HL-60 (cell line): ENCODE data around the gene ALPK1.

ENCODE experiments used
- POLR2AphosphoS5 ChIP-seq: IDR thresholded peaks from 2 replicates; pipeline ENCODE4 v1.6.1; 2012; ENCODE audit warnings: low read depth
- TF ChIP-seq, protein P1 (sequence below): IDR thresholded peaks from one replicate; pipeline ENCODE4 v1.5.1; 2011; ENCODE audit warnings: low read length, control low read depth, inconsistent platforms; ENCODE audit not compliant: insufficient read depth
- TF ChIP-seq, protein P2 (sequence below): IDR thresholded peaks from 2 replicates; pipeline ENCODE4 v1.6.1; 2012; ENCODE audit warnings: low read depth; ENCODE audit not compliant: insufficient replicate concordance

DNA sequence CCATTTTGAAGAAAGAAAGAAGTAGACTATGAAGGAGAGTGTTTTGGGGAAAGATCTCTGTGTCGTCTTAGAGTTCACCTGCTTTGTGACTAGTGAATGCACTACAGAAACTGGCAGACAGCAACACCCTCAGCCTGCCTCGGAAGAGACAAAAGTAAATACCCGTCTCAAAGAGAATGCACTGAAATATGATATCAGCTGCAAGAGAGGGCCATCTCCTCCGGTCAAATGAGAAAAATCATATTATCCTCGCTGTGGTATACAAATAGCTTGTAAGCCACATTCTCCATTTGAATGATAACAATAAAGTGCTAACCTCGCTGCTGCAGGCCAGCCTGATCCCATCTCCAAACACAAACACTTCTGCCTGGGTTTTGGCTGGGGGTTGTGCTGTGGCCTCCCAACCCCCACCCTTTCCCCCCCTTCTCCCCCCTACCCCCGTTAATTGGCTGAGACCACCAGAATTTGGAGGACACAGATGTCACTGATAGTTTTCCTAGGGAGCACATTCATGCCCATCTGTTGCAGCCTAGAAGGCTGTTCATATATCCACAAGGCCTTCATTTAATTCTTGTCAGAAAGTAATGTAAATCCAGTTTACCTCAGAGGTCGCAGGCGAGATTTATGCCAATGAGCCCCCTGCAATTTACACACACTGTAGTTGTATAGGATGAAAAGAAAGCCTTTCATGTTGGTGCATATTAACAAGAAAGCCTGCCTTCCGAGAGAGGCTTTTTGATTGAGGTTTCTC is 46.3 kb downstream of the ALPK1 start:
- TF ChIP-seq, protein P1, sequence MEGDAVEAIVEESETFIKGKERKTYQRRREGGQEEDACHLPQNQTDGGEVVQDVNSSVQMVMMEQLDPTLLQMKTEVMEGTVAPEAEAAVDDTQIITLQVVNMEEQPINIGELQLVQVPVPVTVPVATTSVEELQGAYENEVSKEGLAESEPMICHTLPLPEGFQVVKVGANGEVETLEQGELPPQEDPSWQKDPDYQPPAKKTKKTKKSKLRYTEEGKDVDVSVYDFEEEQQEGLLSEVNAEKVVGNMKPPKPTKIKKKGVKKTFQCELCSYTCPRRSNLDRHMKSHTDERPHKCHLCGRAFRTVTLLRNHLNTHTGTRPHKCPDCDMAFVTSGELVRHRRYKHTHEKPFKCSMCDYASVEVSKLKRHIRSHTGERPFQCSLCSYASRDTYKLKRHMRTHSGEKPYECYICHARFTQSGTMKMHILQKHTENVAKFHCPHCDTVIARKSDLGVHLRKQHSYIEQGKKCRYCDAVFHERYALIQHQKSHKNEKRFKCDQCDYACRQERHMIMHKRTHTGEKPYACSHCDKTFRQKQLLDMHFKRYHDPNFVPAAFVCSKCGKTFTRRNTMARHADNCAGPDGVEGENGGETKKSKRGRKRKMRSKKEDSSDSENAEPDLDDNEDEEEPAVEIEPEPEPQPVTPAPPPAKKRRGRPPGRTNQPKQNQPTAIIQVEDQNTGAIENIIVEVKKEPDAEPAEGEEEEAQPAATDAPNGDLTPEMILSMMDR: no peak
- TF ChIP-seq, protein P2, sequence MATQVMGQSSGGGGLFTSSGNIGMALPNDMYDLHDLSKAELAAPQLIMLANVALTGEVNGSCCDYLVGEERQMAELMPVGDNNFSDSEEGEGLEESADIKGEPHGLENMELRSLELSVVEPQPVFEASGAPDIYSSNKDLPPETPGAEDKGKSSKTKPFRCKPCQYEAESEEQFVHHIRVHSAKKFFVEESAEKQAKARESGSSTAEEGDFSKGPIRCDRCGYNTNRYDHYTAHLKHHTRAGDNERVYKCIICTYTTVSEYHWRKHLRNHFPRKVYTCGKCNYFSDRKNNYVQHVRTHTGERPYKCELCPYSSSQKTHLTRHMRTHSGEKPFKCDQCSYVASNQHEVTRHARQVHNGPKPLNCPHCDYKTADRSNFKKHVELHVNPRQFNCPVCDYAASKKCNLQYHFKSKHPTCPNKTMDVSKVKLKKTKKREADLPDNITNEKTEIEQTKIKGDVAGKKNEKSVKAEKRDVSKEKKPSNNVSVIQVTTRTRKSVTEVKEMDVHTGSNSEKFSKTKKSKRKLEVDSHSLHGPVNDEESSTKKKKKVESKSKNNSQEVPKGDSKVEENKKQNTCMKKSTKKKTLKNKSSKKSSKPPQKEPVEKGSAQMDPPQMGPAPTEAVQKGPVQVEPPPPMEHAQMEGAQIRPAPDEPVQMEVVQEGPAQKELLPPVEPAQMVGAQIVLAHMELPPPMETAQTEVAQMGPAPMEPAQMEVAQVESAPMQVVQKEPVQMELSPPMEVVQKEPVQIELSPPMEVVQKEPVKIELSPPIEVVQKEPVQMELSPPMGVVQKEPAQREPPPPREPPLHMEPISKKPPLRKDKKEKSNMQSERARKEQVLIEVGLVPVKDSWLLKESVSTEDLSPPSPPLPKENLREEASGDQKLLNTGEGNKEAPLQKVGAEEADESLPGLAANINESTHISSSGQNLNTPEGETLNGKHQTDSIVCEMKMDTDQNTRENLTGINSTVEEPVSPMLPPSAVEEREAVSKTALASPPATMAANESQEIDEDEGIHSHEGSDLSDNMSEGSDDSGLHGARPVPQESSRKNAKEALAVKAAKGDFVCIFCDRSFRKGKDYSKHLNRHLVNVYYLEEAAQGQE: no peak
- no peak for TF ChIP-seq POLR2AphosphoS5
